Type B pancreatic cell (in vitro differentiated cells): Measurements from ENCODE around the gene PRKCZ. TPM values are rescaled to one million over a fixed set of nuclear protein-coding genes. Genes with fewer than 3 reads are reported as not detected.

Experiments
- DNase-seq: peaks from one replicate; pipeline ENCODE4 v3.0.0; 2021; ENCODE audit warnings: mixed read lengths; ENCODE audit not compliant: unreplicated experiment; ENCODE audit errors: extremely low spot score
- H3K27ac Mint-ChIP-seq: 2 replicates; pipeline ENCODE4 v1.8.0; 2021; ENCODE audit warnings: mild to moderate bottlenecking, mixed read lengths
- H3K27me3 Mint-ChIP-seq: 2 replicates; pipeline ENCODE4 v1.8.0; 2021; ENCODE audit warnings: mixed read lengths
- H3K36me3 Mint-ChIP-seq: 2 replicates; pipeline ENCODE4 v1.8.0; 2021; ENCODE audit warnings: mixed read lengths
- H3K4me1 Mint-ChIP-seq: one replicate; pipeline ENCODE4 v1.8.0; 2021; ENCODE audit warnings: mixed read lengths; ENCODE audit not compliant: unreplicated experiment
- H3K4me3 Mint-ChIP-seq: 2 replicates; pipeline ENCODE4 v1.8.0; 2021; ENCODE audit warnings: mild to moderate bottlenecking, mixed read lengths
- H3K9me3 Mint-ChIP-seq: 2 replicates; pipeline ENCODE4 v1.8.0; 2021; ENCODE audit warnings: mixed read lengths
- CTCF ChIP-seq: fragments of 200-600 bp; sonication (generic); conservative IDR thresholded peaks from 2 replicates; pipeline ENCODE4 v1.5.0; 2021; ENCODE audit warnings: antibody characterized with exemption, mild to moderate bottlenecking
- total RNA-seq: library from RNA; stranded (reverse); gene quantifications from 2 replicates; pipeline ENCODE4 v1.2.1, GENCODE V29; 2021; ENCODE audit warnings: low replicate concordance

PRKCZ gene
- total RNA-seq, 1 donor from 2014 or later: 33.2 TPM

GRCh38 chr1:2228157-2228594 is 178.0 kb downstream of the PRKCZ start, which contains the start of gene SKI:
TSS of gene SKI (plus strand) at chr1:2228319. CDS start at chr1:2228767, 448 bp downstream.
- Mint-ChIP-seq H3K4me3 (peak within 1 kb of the TSS; percentile 98), H3K36me3 (no peaks in the 10 kb centered on the region), H3K9me3 (no peaks in the 10 kb centered on the region), H3K27ac (peak within 1 kb of the TSS; percentile 92), H3K4me1 (peaks cover 24% of the 10 kb centered on the region), H3K27me3 (peaks cover 2% of the 10 kb centered on the region)
- DNase-seq: no peak
- no peak for TF ChIP-seq CTCF

GRCh38 chr1:2228694-2229036 is 178.5 kb downstream of the PRKCZ start:
- TF ChIP-seq CTCF: no peak
- Mint-ChIP-seq H3K27me3 (peaks cover 2% of the 10 kb centered on the region), H3K9me3 (no peaks in the 10 kb centered on the region), H3K27ac (peak overlapping the region; percentile 92), H3K4me1 (peaks cover 29% of the 10 kb centered on the region), H3K4me3 (peak overlapping the region; percentile 98), H3K36me3 (no peaks in the 10 kb centered on the region)
- DNase-seq: peak; percentile 70

DNA sequence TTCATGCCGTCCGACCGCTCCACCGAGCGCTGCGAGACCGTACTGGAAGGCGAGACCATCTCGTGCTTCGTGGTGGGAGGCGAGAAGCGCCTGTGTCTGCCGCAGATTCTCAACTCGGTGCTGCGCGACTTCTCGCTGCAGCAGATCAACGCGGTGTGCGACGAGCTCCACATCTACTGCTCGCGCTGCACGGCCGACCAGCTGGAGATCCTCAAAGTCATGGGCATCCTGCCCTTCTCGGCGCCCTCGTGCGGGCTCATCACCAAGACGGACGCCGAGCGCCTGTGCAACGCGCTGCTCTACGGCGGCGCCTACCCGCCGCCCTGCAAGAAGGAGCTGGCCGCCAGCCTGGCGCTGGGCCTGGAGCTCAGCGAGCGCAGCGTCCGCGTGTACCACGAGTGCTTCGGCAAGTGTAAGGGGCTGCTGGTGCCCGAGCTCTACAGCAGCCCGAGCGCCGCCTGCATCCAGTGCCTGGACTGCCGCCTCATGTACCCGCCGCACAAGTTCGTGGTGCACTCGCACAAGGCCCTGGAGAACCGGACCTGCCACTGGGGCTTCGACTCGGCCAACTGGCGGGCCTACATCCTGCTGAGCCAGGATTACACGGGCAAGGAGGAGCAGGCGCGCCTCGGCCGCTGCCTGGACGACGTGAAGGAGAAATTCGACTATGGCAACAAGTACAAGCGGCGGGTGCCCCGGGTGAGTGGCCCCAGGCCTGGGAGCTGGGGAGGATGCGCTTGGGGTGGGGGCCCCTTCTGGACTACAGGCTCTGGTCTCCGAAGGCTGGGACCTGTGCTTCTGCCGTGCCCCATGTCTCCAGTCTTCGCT is 179.0 kb downstream of the PRKCZ start:
- H3K4me1 Mint-ChIP-seq: peaks cover 35% of the 10 kb centered on the region
- peak; percentile 72 for DNase-seq
- peak overlapping the region; percentile 98 for H3K4me3 Mint-ChIP-seq
- H3K9me3 Mint-ChIP-seq: no peaks in the 10 kb centered on the region
- H3K27ac Mint-ChIP-seq: peak overlapping the region; percentile 92
- no peaks in the 10 kb centered on the region for H3K36me3 Mint-ChIP-seq
- H3K27me3 Mint-ChIP-seq: peaks cover 2% of the 10 kb centered on the region
- peak; percentile 11 for TF ChIP-seq CTCF

DNA sequence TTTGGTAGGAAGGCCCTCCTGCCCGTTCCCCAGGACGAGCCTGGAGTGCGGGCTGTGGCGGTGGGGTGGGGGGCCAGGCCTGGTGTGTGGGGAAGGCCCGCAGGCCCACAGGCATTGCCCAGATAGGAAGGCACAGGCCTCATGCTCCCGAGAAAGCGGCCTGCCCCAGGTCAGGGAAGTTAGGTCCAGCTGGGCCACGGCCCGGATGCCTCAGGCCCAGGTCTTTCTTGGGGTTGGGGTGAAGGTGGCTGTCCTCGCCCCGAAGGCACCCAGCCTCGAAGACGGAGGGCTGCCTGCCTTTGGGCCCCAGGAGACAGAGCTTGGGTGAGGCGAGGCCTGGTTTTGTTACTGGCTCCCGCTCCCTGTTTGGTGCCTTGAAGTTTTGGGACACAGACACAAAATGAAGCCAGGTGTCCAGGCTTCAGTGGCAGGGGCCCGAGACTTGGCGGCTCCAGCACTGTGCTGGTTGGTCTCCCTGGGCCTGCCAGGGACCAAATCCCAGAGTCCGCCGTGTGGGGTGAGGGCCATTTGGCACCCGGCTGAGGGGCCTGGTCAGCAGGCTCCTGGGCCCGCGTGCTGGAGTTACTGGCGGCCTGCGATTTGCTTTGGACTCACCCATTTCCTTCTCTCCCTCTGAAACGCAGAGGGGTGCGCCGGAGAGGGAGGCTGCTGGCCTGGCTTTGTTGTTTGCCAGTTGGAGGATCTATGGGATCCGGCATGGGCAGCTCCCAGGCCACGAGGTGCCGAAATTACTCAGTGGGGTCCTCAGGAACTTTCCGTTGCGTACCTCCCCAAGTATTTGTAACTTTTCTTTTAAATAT is 179.9 kb downstream of the PRKCZ start:
- Mint-ChIP-seq H3K36me3 (no peaks in the 10 kb centered on the region), H3K4me1 (peaks cover 39% of the 10 kb centered on the region), H3K27me3 (peaks cover 2% of the 10 kb centered on the region), H3K9me3 (no peaks in the 10 kb centered on the region), H3K4me3 (peak overlapping the region; percentile 98), H3K27ac (peak overlapping the region; percentile 92)
- no peak for TF ChIP-seq CTCF
- DNase-seq: peak; percentile 68

GRCh38 chr1:2230781-2231531 is 180.7 kb downstream of the PRKCZ start:
- Mint-ChIP-seq H3K9me3 (no peaks in the 10 kb centered on the region), H3K4me1 (peaks cover 45% of the 10 kb centered on the region), H3K27me3 (peaks cover 2% of the 10 kb centered on the region), H3K36me3 (no peaks in the 10 kb centered on the region), H3K4me3 (peak overlapping the region; percentile 98), H3K27ac (peak overlapping the region; percentile 88)
- TF ChIP-seq CTCF: no peak
- DNase-seq: peak; percentile 68
